K562 (cell line): Measurements from ENCODE around the gene SPIB. TPM values are rescaled to one million over a fixed set of nuclear protein-coding genes. Genes with fewer than 3 reads are reported as not detected.

Experiments
- ATAC-seq: fragments of 200-7000 bp; cut with Tn5 transposase; 3 replicates; pipeline ENCODE4 v1.9.1; 2020; ENCODE audit warnings: moderate library complexity
- BruUV-seq: library from RNA; stranded (reverse); fragments of 400-500 nt; replicated peaks from 2 replicates; lab custom pipeline; 2021; lab: Mats Ljungman, UMichigan
- CTCF ChIA-PET: fragments of 300-600 bp; formaldehyde crosslinking; extraction: SDS; loops from one replicate; lab custom pipeline; 2021; ENCODE audit warnings: low intra/inter-chr PET ratio; lab: Yijun Ruan, JAX
- POLR2A ChIA-PET: fragments of 300-600, 350-650 bp; sonication (Branson Sonifier 250); formaldehyde crosslinking; extraction: SDS; loops from one replicate; lab custom pipeline; 2021; ENCODE audit warnings: antibody characterized with exemption, inconsistent platforms; lab: Yijun Ruan, JAX
- DNase-seq, 4 experiments: peaks; one replicate each; pipeline versions ENCODE4 v3.0.0 to v3.0.0-alpha.2; 2011 to 2018; ENCODE audit warnings: low spot score in 3 of 4, mixed read lengths in 3 of 4; ENCODE audit errors: extremely low read depth in 1 of 4
- FAIRE-seq: peaks from 2 replicates; lab custom pipeline; 2011; peaks lifted over from hg19 to GRCh38; lab: Jason Lieb, UNC
- H2AFZ ChIP-seq: 2 replicates; pipeline ENCODE4 v1.6.0; 2011; ENCODE audit warnings: low read depth, low read length, control low read depth, inconsistent platforms
- H3K27ac ChIP-seq: fragments of 200-600 bp; 3 replicates; pipeline ENCODE4 v1.8.0; 2011; ENCODE audit warnings: low read depth, mild to moderate bottlenecking, control low read depth, inconsistent platforms, low read length, moderate library complexity, mixed read lengths; ENCODE audit errors: extremely low read depth
- H3K27me3 ChIP-seq, 2 experiments: fragments of 300-600 bp in 1 of 2; 2 replicates in 1 of 2; 3 replicates in 1 of 2; pipeline versions ENCODE4 v1.6.0 to v1.8.0; 2011; ENCODE audit warnings: inconsistent platforms in 2 of 2, low read length in 2 of 2, mild to moderate bottlenecking in 1 of 2, mixed read lengths in 1 of 2, moderate library complexity in 1 of 2; ENCODE audit not compliant: control insufficient read depth in 2 of 2, insufficient read depth in 2 of 2
- H3K36me3 ChIP-seq: fragments of 300-600 bp; 3 replicates; pipeline ENCODE4 v1.8.0; 2011; ENCODE audit warnings: mild to moderate bottlenecking, low read length, inconsistent platforms; ENCODE audit not compliant: control insufficient read depth, insufficient read depth
- H3K4me1 ChIP-seq, 2 experiments: fragments of 200-600 bp in 1 of 2; replicated peaks in 1 of 2; 2 replicates in 1 of 2; 3 replicates in 1 of 2; pipeline versions ENCODE4 v1.5.1 to v1.8.0; 2011; ENCODE audit warnings: inconsistent platforms in 2 of 2, low read length in 2 of 2, mild to moderate bottlenecking in 1 of 2, mixed read lengths in 1 of 2, moderate library complexity in 1 of 2; ENCODE audit not compliant: control insufficient read depth in 2 of 2, insufficient read depth in 2 of 2
- H3K4me2 ChIP-seq: 2 replicates; pipeline ENCODE4 v1.6.1; 2011; ENCODE audit warnings: low read length, control low read depth, inconsistent platforms, mixed read lengths; ENCODE audit not compliant: insufficient read depth
- H3K4me3 ChIP-seq: fragments of 200-600 bp; sonication (generic), shearing (Covaris generic); 2 replicates; pipeline ENCODE4 v1.5.1; 2016; ENCODE audit warnings: control low read depth, inconsistent platforms
- H3K79me2 ChIP-seq: fragments of 200-600 bp; 3 replicates; pipeline ENCODE4 v1.8.0; 2011; ENCODE audit warnings: low read length, inconsistent platforms; ENCODE audit not compliant: control insufficient read depth, insufficient read depth
- H3K9ac ChIP-seq, 2 experiments: 2 replicates each; pipeline versions ENCODE4 v1.6.0 to v1.6.1; 2011; ENCODE audit warnings: low read depth in 2 of 2, low read length in 2 of 2, control low read depth in 1 of 2, inconsistent platforms in 1 of 2, mild to moderate bottlenecking in 1 of 2, mixed read lengths in 1 of 2; ENCODE audit not compliant: insufficient read depth in 1 of 2
- H3K9me1 ChIP-seq: one replicate; pipeline ENCODE4 v1.6.0; 2011; ENCODE audit warnings: inconsistent platforms, mild to moderate bottlenecking, low read length, moderate library complexity; ENCODE audit not compliant: control insufficient read depth, insufficient read depth
- H3K9me3 ChIP-seq: replicated peaks from 2 replicates; pipeline ENCODE4 v1.5.1; 2011; ENCODE audit warnings: low read depth, low read length, inconsistent platforms; ENCODE audit not compliant: control insufficient read depth, insufficient read depth
- H4K20me1 ChIP-seq: replicated peaks from 2 replicates; pipeline ENCODE4 v1.6.1; 2011; ENCODE audit warnings: low read length, inconsistent platforms, mixed read lengths; ENCODE audit not compliant: control insufficient read depth, insufficient read depth
- ARID1B ChIP-seq: fragments of 450-650 bp; IDR thresholded peaks from 2 replicates; pipeline ENCODE4 v1.6.1; 2016; ENCODE audit warnings: antibody characterized with exemption, mild to moderate bottlenecking, inconsistent platforms
- BCOR ChIP-seq: fragments of 450-650 bp; IDR thresholded peaks from 2 replicates; pipeline ENCODE4 v1.6.1; 2016
- COPS2 ChIP-seq: fragments of 450-650 bp; conservative IDR thresholded peaks from 2 replicates; pipeline ENCODE4 v1.6.1; 2016; ENCODE audit warnings: mild to moderate bottlenecking, moderate library complexity
- KDM1A ChIP-seq, 2 experiments: fragments of 450-650 bp; IDR thresholded peaks; 2 replicates each; pipeline ENCODE4 v1.6.1; 2016; ENCODE audit warnings: mild to moderate bottlenecking in 2 of 2
- MYBL2 ChIP-seq, 2 experiments: fragments of 450-650 bp in 1 of 2; sonication (generic) in 1 of 2; formaldehyde crosslinking in 1 of 2; IDR thresholded peaks; 2 replicates each; pipeline versions ENCODE4 v1.6.1 to v1.8.1; 2017 to 2022; ENCODE audit warnings: borderline replicate concordance in 1 of 2, inconsistent platforms in 1 of 2, low read depth in 1 of 2, mild to moderate bottlenecking in 1 of 2, missing genetic modification reagents in 1 of 2, moderate library complexity in 1 of 2
- RBM25 ChIP-seq: fragments of 200-400 bp; formaldehyde crosslinking; IDR thresholded peaks from 2 replicates; pipeline ENCODE4 v1.6.1; 2018; ENCODE audit warnings: low read length, low read depth, moderate library complexity; ENCODE audit not compliant: severe bottlenecking
- RUNX1 ChIP-seq: sonication (generic); IDR thresholded peaks from 2 replicates; pipeline ENCODE4 v1.6.1; 2016; ENCODE audit warnings: antibody characterized with exemption, low read depth
- SMAD2 ChIP-seq: fragments of 150-350 bp; IDR thresholded peaks from 2 replicates; pipeline ENCODE4 v1.6.1; 2014; ENCODE audit warnings: low read depth, mild to moderate bottlenecking, low read length
- SUPT5H ChIP-seq: fragments of 450-650 bp; IDR thresholded peaks from 2 replicates; pipeline ENCODE4 v1.6.1; 2016
- TGIF2 ChIP-seq: sonication (generic); formaldehyde crosslinking; IDR thresholded peaks from 2 replicates; pipeline ENCODE4 v1.8.1; 2022; ENCODE audit warnings: mild to moderate bottlenecking, missing genetic modification reagents, moderate library complexity
- ZKSCAN1 ChIP-seq: fragments of 150-350 bp; IDR thresholded peaks from 2 replicates; pipeline ENCODE4 v1.6.1; 2016; ENCODE audit warnings: low read depth, low read length
- ZNF146 ChIP-seq: IDR thresholded peaks from one replicate; pipeline ENCODE4 v1.6.1; 2018; ENCODE audit warnings: missing compliant biosample characterization; ENCODE audit not compliant: unreplicated experiment
- WGBS: fragments of 100-300 bp; shearing (Covaris generic); methylation state at CpG from one replicate; pipeline ENCODE4 v1.1.6; 2016; ENCODE audit warnings: low coverage, mixed read lengths; ENCODE audit not compliant: insufficient coverage; ENCODE audit errors: missing lambda C conversion rate; 5-methylcytosine and 5-hydroxymethylcytosine counted together
- in situ Hi-C: fragments of 300-500 bp; cut with MboI; formaldehyde crosslinking; loops from 4 replicates; pipeline ENCODE4 v1.15.0; 2018; ENCODE audit warnings: inconsistent platforms, mixed read lengths
- intact Hi-C: fragments of 100-400 bp; cut with micrococcal nuclease; formaldehyde crosslinking; loops from 2 replicates; pipeline ENCODE4 v1.14.2; 2022
- polyA plus RNA-seq, 8 experiments: library from polyadenylated mRNA; depleted of rRNA in 4 of 8; stranded (reverse) in 5 of 8; unstranded in 3 of 8; fragments of >200 nt; fragmentation: Nextera tagmentation in 2 of 8; fragmentation: Illumina TruSeq in 1 of 8; extraction: Ambion mirVana in 2 of 8; extraction: Trizol in 1 of 8; gene quantifications; 2 replicates each; pipeline versions ENCODE4 v1.2.1 to v1.2.3, GENCODE V29; 2011 to 2014; ENCODE audit warnings: inconsistent platforms in 1 of 8, missing spikeins in 1 of 8
- total RNA-seq, 7 experiments: library from RNA; depleted of rRNA in 6 of 7; stranded (reverse); fragments of >200 nt in 6 of 7; fragmentation: Illumina TruSeq in 2 of 7; extraction: Trizol in 2 of 7; gene quantifications; 2 replicates each; pipeline versions ENCODE4 v1.2.1 to v1.2.3, GENCODE V29; 2011 to 2021; ENCODE audit warnings: low replicate concordance in 1 of 7
- TF ChIP-seq, protein P1 (sequence below): fragments of 250-450 bp; sonication (Bioruptor Pico); IDR thresholded peaks from 2 replicates; pipeline ENCODE4 v1.8.0; 2022; ENCODE audit warnings: inconsistent platforms

The SPIB gene
- total and polyA plus RNA-seq, 9 of the 15 experiments (the other 6 are each of a cell fraction or from before 2014, with no cell fraction given): 0.06 to 1.0 (median 0.43) TPM; not detected in 1

DNA sequence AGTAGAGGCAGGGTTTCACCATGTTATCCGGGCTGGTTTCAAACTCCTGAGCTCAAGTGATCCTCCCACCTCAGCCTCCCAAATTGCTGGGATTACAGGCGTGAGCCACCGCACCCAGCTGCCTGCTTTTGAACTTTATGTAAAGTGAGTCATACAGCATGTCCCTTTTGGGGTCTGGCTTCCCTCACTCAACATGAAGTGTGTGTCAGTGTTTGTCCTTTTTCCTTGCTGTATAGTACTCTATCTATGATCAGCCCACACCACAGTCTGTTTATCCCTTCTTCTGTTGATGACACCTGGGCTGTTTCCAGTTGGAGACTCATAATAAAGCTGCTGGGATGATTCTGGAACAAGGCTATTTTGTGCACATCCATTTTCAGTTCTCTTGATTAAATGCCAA lies 2.1 kb downstream of the SPIB start:
- TF ChIP-seq SUPT5H: no peak
- no peak for TF ChIP-seq ARID1B
- TF ChIP-seq ZKSCAN1: no peak
- peak; percentile 99 for TF ChIP-seq ZNF146
- no peak for TF ChIP-seq MYBL2 (IDR thresholded peaks at IDR 0.05; ENCODE audit: low read depth)
- TF ChIP-seq MYBL2 (CRISPR knock-in tag; IDR thresholded peaks at IDR 0.05; ENCODE audit: borderline replicate concordance): no peak
- no peak for TF ChIP-seq COPS2
- TF ChIP-seq TGIF2 (CRISPR knock-in tag): no peak
- TF ChIP-seq KDM1A (IDR thresholded peaks at IDR 0.05): peak; percentile 54 to 60; a peak in 3 of 4 replicates
- TF ChIP-seq RBM25: peak; percentile 85
- no peak for TF ChIP-seq RUNX1
- TF ChIP-seq SMAD2: no peak
- TF ChIP-seq, protein P1, sequence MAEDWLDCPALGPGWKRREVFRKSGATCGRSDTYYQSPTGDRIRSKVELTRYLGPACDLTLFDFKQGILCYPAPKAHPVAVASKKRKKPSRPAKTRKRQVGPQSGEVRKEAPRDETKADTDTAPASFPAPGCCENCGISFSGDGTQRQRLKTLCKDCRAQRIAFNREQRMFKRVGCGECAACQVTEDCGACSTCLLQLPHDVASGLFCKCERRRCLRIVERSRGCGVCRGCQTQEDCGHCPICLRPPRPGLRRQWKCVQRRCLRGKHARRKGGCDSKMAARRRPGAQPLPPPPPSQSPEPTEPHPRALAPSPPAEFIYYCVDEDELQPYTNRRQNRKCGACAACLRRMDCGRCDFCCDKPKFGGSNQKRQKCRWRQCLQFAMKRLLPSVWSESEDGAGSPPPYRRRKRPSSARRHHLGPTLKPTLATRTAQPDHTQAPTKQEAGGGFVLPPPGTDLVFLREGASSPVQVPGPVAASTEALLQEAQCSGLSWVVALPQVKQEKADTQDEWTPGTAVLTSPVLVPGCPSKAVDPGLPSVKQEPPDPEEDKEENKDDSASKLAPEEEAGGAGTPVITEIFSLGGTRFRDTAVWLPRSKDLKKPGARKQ (CRISPR knock-in tag): no peak
- TF ChIP-seq BCOR: peak; percentile 63; the same call in 1 of the 2 replicates
- no peak overlapping the region for H3K4me2 ChIP-seq
- H3K36me3 ChIP-seq: peaks cover 13% of the 10 kb centered on the region; the same call in 1 of the 3 replicates
- no peaks in the 10 kb centered on the region for H4K20me1 ChIP-seq
- intact Hi-C loops (no loop called here), in situ Hi-C loops (no loop called here)
- H3K9ac ChIP-seq: no peak overlapping the region
- H3K4me3 ChIP-seq: no peak overlapping the region
- POLR2A ChIA-PET: interaction anchor here (1.8 kb wide), 1 partner anchor 36 kb away, joined by 4 read pairs; no protein-coding TSS in a partner anchor
- no peaks in the 10 kb centered on the region for H3K79me2 ChIP-seq
- CTCF ChIA-PET: no interaction called here
- no peak overlapping the region for H3K27ac ChIP-seq
- no peak overlapping the region for H2AFZ ChIP-seq
- H3K9me3 ChIP-seq: no peaks in the 10 kb centered on the region
- no peaks in the 10 kb centered on the region for H3K9me1 ChIP-seq
- no peak for ATAC-seq
- peaks cover 0 to 41% of the 10 kb centered on the region in 2 experiments; a peak in 2 of 5 replicates for H3K4me1 ChIP-seq
- no peak for DNase-seq
- FAIRE-seq: no peak
- no TSS peak for BruUV-seq
- 52% methylated on average over 3 of the region's 3 CpGs for WGBS
- no peaks in the 10 kb centered on the region for H3K27me3 ChIP-seq
